ENCODE data around the gene PFDN4.

GRCh38 chr20:54266844-54267243 is 59.0 kb downstream of the PFDN4 start:
- TF ChIP-seq SMC3 (conservative IDR thresholded peaks at IDR 0.05; ENCODE audit: poor library complexity) (no peak), REST (IDR thresholded peaks at IDR 0.05; ENCODE audit: borderline replicate concordance) (no peak), TAF1 (IDR thresholded peaks at IDR 0.05; ENCODE audit: low read depth) (no peak)

Measured in neural cell (in vitro differentiated cells).